Neuron (in vitro differentiated cells): ENCODE measurements around the gene DDX3X.
"Not testable (repeated sequence)": the region's sequence is repeated elsewhere in the genome, so short reads cannot be mapped to it uniquely, and the experiment has no call there.

Source experiments
- H2AFZ ChIP-seq: one replicate; pipeline ENCODE4 v1.6.1; 2013; ENCODE audit warnings: low read depth, mild to moderate bottlenecking, inconsistent platforms, low read length, moderate library complexity
- H3K27me3 ChIP-seq: one replicate; pipeline ENCODE4 v1.6.1; 2013; ENCODE audit warnings: low read length; ENCODE audit not compliant: insufficient read depth
- H3K36me3 ChIP-seq: one replicate; pipeline ENCODE4 v1.6.1; 2013; ENCODE audit warnings: low read length; ENCODE audit not compliant: insufficient read depth
- H3K4me1 ChIP-seq: one replicate; pipeline ENCODE4 v1.6.1; 2013; ENCODE audit warnings: low read length; ENCODE audit not compliant: insufficient read depth
- H3K4me3 ChIP-seq: 2 replicates; pipeline ENCODE4 v1.5.1; 2013; ENCODE audit warnings: mild to moderate bottlenecking, low read length, moderate library complexity
- H3K9me3 ChIP-seq: one replicate; pipeline ENCODE4 v1.6.1; 2013; ENCODE audit warnings: low read length

Gene DDX3X

GRCh38 chrX:41389311-41389888 is 55.4 kb downstream of the DDX3X start:
- Histone ChIP-seq H3K36me3 (no peaks in the 10 kb centered on the region), H3K27me3 (no peaks in the 10 kb centered on the region), H3K4me3 (no peak overlapping the region), H2AFZ (no peak overlapping the region), H3K4me1 (no peaks in the 10 kb centered on the region), H3K9me3 (no peaks in the 10 kb centered on the region)

- not testable (repeated sequence) for H3K4me1 ChIP-seq, H3K36me3 ChIP-seq, H3K9me3 ChIP-seq, H2AFZ ChIP-seq, H3K4me3 ChIP-seq, H3K27me3 ChIP-seq
These were observed 56.6 kb downstream of the DDX3X start for GRCh38 chrX:41390576-41390975.

GRCh38 chrX:41391606-41392005 is 57.6 kb downstream of the DDX3X start:
- Histone ChIP-seq H3K9me3 (no peaks in the 10 kb centered on the region), H3K36me3 (no peaks in the 10 kb centered on the region), H2AFZ (no peak overlapping the region), H3K27me3 (no peaks in the 10 kb centered on the region), H3K4me3 (no peak overlapping the region), H3K4me1 (no peaks in the 10 kb centered on the region)

GRCh38 chrX:41394293-41394692 is 60.3 kb downstream of the DDX3X start:
- Histone ChIP-seq H3K4me3 (no peak overlapping the region), H3K9me3 (no peaks in the 10 kb centered on the region), H3K36me3 (no peaks in the 10 kb centered on the region), H3K4me1 (no peaks in the 10 kb centered on the region), H2AFZ (no peak overlapping the region), H3K27me3 (no peaks in the 10 kb centered on the region)

- Histone ChIP-seq H3K27me3 (no peaks in the 10 kb centered on the region), H2AFZ (no peak overlapping the region), H3K36me3 (no peaks in the 10 kb centered on the region), H3K9me3 (no peaks in the 10 kb centered on the region), H3K4me3 (no peak overlapping the region), H3K4me1 (no peaks in the 10 kb centered on the region)
These were observed 63.3 kb downstream of the DDX3X start for GRCh38 chrX:41397219-41397618.

- H3K4me3 ChIP-seq: no peak overlapping the region
- H3K9me3 ChIP-seq: no peaks in the 10 kb centered on the region
- H3K27me3 ChIP-seq: no peaks in the 10 kb centered on the region
- H3K4me1 ChIP-seq: no peaks in the 10 kb centered on the region
- no peaks in the 10 kb centered on the region for H3K36me3 ChIP-seq
- H2AFZ ChIP-seq: no peak overlapping the region
These were observed 63.8 kb downstream of the DDX3X start for GRCh38 chrX:41397768-41398167.

GRCh38 chrX:41402556-41402955 is 68.6 kb downstream of the DDX3X start:
- H3K36me3 ChIP-seq, H3K9me3 ChIP-seq, H3K4me3 ChIP-seq, H3K27me3 ChIP-seq, H2AFZ ChIP-seq, H3K4me1 ChIP-seq: not testable (repeated sequence)

- H3K27me3 ChIP-seq: no peaks in the 10 kb centered on the region
- no peaks in the 10 kb centered on the region for H3K4me1 ChIP-seq
- H2AFZ ChIP-seq: no peak overlapping the region
- H3K36me3 ChIP-seq: no peaks in the 10 kb centered on the region
- no peaks in the 10 kb centered on the region for H3K9me3 ChIP-seq
- no peak overlapping the region for H3K4me3 ChIP-seq
These were observed 71.6 kb downstream of the DDX3X start for GRCh38 chrX:41405551-41405950.

- Histone ChIP-seq H3K4me1 (no peaks in the 10 kb centered on the region), H3K9me3 (no peaks in the 10 kb centered on the region), H2AFZ (no peak overlapping the region), H3K36me3 (no peaks in the 10 kb centered on the region), H3K4me3 (no peak overlapping the region), H3K27me3 (no peaks in the 10 kb centered on the region)
These were observed 72.2 kb downstream of the DDX3X start for GRCh38 chrX:41406201-41406600.

- Histone ChIP-seq H3K36me3 (no peaks in the 10 kb centered on the region), H3K4me1 (no peaks in the 10 kb centered on the region), H2AFZ (no peak overlapping the region), H3K4me3 (no peak overlapping the region), H3K9me3 (no peaks in the 10 kb centered on the region), H3K27me3 (no peaks in the 10 kb centered on the region)
These were observed 73.9 kb downstream of the DDX3X start for GRCh38 chrX:41407816-41408215.

GRCh38 chrX:41408576-41408975 is 74.6 kb downstream of the DDX3X start:
- no peaks in the 10 kb centered on the region for H3K36me3 ChIP-seq
- H3K27me3 ChIP-seq: no peaks in the 10 kb centered on the region
- H2AFZ ChIP-seq: no peak overlapping the region

GRCh38 chrX:41409006-41409405 is 75.0 kb downstream of the DDX3X start:
- no peak overlapping the region for H3K4me3 ChIP-seq

More at GRCh38 chrX:41408576-41408975, 74.6 kb downstream of the DDX3X start:
- Histone ChIP-seq H3K4me1 (no peaks in the 10 kb centered on the region), H3K4me3 (no peak overlapping the region), H3K9me3 (no peaks in the 10 kb centered on the region)

GRCh38 chrX:41411222-41411621 is 77.3 kb downstream of the DDX3X start:
- H3K27me3 ChIP-seq, H3K36me3 ChIP-seq, H3K4me1 ChIP-seq, H2AFZ ChIP-seq, H3K4me3 ChIP-seq, H3K9me3 ChIP-seq: not testable (repeated sequence)

More at GRCh38 chrX:41409006-41409405, 75.0 kb downstream of the DDX3X start:
- H2AFZ ChIP-seq: no peak overlapping the region
- H3K36me3 ChIP-seq: no peaks in the 10 kb centered on the region
- H3K4me1 ChIP-seq: no peaks in the 10 kb centered on the region
- H3K27me3 ChIP-seq: no peaks in the 10 kb centered on the region
- peaks cover under 1% of the 10 kb centered on the region for H3K9me3 ChIP-seq
